ENCODE results near the gene IARS2. TPM values are rescaled to one million over a fixed set of nuclear protein-coding genes. Genes with fewer than 3 reads are reported as not detected.

Gene IARS2
- total RNA-seq, 1 experiment from 2014 or later = 73.9 TPM

GRCh38 chr1:220113136-220113695 is 19.3 kb downstream of the IARS2 start:
- no peaks in the 10 kb centered on the region for H3K9me3 Mint-ChIP-seq
- H3K27me3 Mint-ChIP-seq (ENCODE audit: low read depth) = no peaks in the 10 kb centered on the region
- peaks cover 44% of the 10 kb centered on the region for H3K36me3 Mint-ChIP-seq
- H3K4me1 Mint-ChIP-seq = no peaks in the 10 kb centered on the region
- POLR2A ChIA-PET = no interaction called here
- ATAC-seq (peak; percentile 66), DNase-seq (ENCODE audit: low spot score) (no peak)
- no peak overlapping the region for H3K27ac Mint-ChIP-seq
- CTCF ChIA-PET = interaction anchor here (0.6 to 1.6 kb wide), 22 partner anchors 9 to 147 kb away, joined by 3 to 29 read pairs (median 4); partner anchors contain the start of genes BPNT1, EPRS1 and IARS2
- H3K4me3 Mint-ChIP-seq = no peak overlapping the region
- TF ChIP-seq ETV6 (CRISPR knock-in tag; IDR thresholded peaks at IDR 0.05) = no peak
- peak; percentile 33 for TF ChIP-seq CTCF (IDR thresholded peaks at IDR 0.05)

DNA sequence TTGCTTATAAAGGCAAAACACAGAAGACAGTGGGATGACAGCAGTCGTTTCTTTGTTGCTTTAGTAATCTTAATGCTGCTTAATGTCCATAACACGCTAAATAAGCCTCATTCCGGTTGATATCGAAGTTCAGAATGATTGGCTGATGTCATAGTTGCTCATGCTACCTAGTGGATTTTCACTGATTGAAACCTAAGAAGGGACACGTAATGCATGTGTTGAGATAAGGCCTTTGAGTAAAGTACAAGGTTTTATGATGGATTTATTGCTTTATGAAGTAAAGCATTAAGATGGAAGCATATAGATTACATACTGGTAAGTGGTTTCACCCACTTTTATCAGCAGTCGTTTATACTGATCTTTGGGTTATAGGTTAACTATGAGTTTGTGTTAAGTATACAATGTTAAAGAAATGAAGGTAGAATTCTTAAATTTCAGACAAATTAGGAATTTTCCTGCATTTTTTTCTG is 25.1 kb downstream of the IARS2 start:
- Mint-ChIP-seq H3K4me1 (no peaks in the 10 kb centered on the region), H3K4me3 (no peak overlapping the region), H3K36me3 (peaks cover 15% of the 10 kb centered on the region), H3K27me3 (ENCODE audit: low read depth) (no peaks in the 10 kb centered on the region), H3K9me3 (no peaks in the 10 kb centered on the region), H3K27ac (no peak overlapping the region)
- POLR2A ChIA-PET = no interaction called here
- CTCF ChIA-PET = no interaction called here
- ATAC-seq = no peak
- no peak for TF ChIP-seq JAZF1 (CRISPR knock-in tag; IDR thresholded peaks at IDR 0.05)
- no peak for TF ChIP-seq CTCF (IDR thresholded peaks at IDR 0.05)
- TF ChIP-seq, protein P1, sequence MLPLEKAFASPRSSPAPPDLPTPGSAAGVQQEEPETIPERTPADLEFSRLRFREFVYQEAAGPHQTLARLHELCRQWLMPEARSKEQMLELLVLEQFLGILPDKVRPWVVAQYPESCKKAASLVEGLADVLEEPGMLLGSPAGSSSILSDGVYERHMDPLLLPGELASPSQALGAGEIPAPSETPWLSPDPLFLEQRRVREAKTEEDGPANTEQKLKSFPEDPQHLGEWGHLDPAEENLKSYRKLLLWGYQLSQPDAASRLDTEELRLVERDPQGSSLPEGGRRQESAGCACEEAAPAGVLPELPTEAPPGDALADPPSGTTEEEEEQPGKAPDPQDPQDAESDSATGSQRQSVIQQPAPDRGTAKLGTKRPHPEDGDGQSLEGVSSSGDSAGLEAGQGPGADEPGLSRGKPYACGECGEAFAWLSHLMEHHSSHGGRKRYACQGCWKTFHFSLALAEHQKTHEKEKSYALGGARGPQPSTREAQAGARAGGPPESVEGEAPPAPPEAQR (CRISPR knock-in tag; IDR thresholded peaks at IDR 0.05) = no peak
- TF ChIP-seq JUN (CRISPR knock-in tag; IDR thresholded peaks at IDR 0.05) = no peak
- DNase-seq (ENCODE audit: low spot score) = no peak

DNA sequence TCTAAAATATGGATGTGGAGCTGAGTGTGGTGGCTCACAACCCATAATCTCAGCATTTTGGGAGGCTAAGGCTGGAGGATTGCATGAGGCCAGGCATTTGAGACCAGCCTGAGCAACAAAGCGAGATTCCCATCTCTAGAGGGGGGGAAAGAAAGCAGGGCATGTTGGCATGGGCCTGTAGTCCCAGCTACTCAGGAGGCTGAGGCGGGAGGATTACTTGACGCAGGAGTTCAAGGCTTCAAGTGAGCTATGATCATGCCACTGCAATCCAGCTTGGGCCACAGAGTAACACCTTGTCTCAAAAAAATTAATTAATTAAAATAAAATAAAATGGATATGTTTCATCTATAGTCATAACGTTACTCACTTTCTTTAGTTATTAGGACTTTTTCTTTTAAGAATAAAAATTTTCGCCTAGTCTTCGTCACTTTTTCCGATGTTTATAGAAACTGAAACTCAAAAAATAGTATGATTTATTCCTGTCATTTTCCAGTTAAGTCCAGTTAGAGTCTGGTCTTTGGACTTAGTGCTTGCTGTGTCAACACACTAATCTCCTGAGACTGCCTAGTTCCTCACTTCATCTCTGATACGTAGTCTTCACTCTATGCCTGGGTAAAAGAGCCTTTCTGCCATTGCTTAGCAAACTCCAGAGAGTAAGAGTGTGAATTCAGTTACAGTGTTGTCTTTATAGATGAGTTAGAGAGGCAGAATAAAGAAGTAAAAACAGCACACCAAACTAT is 28.0 kb downstream of the IARS2 start:
- ATAC-seq (no peak), DNase-seq (ENCODE audit: low spot score) (no peak)
- H3K4me3 Mint-ChIP-seq = no peak overlapping the region
- H3K9me3 Mint-ChIP-seq = no peaks in the 10 kb centered on the region
- 0 out of 2 replicates have a peak, but pooled peaks cover 5% of the 10 kb centered on the region for H3K4me1 Mint-ChIP-seq
- H3K36me3 Mint-ChIP-seq = peaks cover 5% of the 10 kb centered on the region
- ChIA-PET POLR2A (no interaction called here), CTCF (interaction anchor here (1.8 kb wide), 1 partner anchor 9 kb away, joined by 12 read pairs; no protein-coding TSS in a partner anchor)
- H3K27ac Mint-ChIP-seq = no peak overlapping the region
- no peaks in the 10 kb centered on the region for H3K27me3 Mint-ChIP-seq (ENCODE audit: low read depth)
- TF ChIP-seq, protein P2, sequence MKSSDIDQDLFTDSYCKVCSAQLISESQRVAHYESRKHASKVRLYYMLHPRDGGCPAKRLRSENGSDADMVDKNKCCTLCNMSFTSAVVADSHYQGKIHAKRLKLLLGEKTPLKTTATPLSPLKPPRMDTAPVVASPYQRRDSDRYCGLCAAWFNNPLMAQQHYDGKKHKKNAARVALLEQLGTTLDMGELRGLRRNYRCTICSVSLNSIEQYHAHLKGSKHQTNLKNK (CRISPR knock-in tag; IDR thresholded peaks at IDR 0.05) = no peak
- TF ChIP-seq, protein P3, sequence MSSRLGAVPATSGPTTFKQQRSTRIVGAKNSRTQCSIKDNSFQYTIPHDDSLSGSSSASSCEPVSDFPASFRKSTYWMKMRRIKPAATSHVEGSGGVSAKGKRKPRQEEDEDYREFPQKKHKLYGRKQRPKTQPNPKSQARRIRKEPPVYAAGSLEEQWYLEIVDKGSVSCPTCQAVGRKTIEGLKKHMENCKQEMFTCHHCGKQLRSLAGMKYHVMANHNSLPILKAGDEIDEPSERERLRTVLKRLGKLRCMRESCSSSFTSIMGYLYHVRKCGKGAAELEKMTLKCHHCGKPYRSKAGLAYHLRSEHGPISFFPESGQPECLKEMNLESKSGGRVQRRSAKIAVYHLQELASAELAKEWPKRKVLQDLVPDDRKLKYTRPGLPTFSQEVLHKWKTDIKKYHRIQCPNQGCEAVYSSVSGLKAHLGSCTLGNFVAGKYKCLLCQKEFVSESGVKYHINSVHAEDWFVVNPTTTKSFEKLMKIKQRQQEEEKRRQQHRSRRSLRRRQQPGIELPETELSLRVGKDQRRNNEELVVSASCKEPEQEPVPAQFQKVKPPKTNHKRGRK (CRISPR knock-in tag; IDR thresholded peaks at IDR 0.05; ENCODE audit: borderline replicate concordance) = no peak
- TF ChIP-seq GRHL2 (CRISPR knock-in tag; IDR thresholded peaks at IDR 0.05; ENCODE audit: insufficient replicate concordance, severe bottlenecking) (no peak), CBFB (CRISPR knock-in tag; IDR thresholded peaks at IDR 0.05; ENCODE audit: low read depth) (no peak), ZNF532 (CRISPR knock-in tag; IDR thresholded peaks at IDR 0.05; ENCODE audit: borderline replicate concordance) (no peak), NR2C2 (CRISPR knock-in tag; IDR thresholded peaks at IDR 0.05) (no peak), SP1 (CRISPR knock-in tag; conservative IDR thresholded peaks at IDR 0.05) (no peak)
- TF ChIP-seq, protein P4, sequence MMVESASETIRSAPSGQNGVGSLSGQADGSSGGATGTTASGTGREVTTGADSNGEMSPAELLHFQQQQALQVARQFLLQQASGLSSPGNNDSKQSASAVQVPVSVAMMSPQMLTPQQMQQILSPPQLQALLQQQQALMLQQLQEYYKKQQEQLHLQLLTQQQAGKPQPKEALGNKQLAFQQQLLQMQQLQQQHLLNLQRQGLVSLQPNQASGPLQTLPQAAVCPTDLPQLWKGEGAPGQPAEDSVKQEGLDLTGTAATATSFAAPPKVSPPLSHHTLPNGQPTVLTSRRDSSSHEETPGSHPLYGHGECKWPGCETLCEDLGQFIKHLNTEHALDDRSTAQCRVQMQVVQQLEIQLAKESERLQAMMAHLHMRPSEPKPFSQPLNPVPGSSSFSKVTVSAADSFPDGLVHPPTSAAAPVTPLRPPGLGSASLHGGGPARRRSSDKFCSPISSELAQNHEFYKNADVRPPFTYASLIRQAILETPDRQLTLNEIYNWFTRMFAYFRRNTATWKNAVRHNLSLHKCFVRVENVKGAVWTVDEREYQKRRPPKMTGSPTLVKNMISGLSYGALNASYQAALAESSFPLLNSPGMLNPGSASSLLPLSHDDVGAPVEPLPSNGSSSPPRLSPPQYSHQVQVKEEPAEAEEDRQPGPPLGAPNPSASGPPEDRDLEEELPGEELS (CRISPR knock-in tag; IDR thresholded peaks at IDR 0.05) = no peak

All from WTC11 (cell line).